ENCODE data around the gene ZBTB47.

ZBTB47 gene

GRCh38 chr3:42673082-42673481, 19.6 kb downstream of the ZBTB47 start:
- H3K36me3 Mint-ChIP-seq (ENCODE audit: low read depth) = no peaks in the 10 kb centered on the region
- H3K27ac Mint-ChIP-seq = no peak overlapping the region
- H3K4me1 Mint-ChIP-seq = peaks cover 5% of the 10 kb centered on the region
- peaks cover 15% of the 10 kb centered on the region for H3K9me3 Mint-ChIP-seq
- H3K4me3 Mint-ChIP-seq = no peak overlapping the region
- TF ChIP-seq CTCF (IDR thresholded peaks at IDR 0.05; ENCODE audit: unreplicated experiment in 3 of 3) = no peak
- peaks cover 4% of the 10 kb centered on the region for H3K27me3 Mint-ChIP-seq (ENCODE audit: low read depth)

GRCh38 chr3:42674146-42674545, 20.6 kb downstream of the ZBTB47 start:
- H3K27me3 Mint-ChIP-seq (ENCODE audit: low read depth) = no peaks in the 10 kb centered on the region
- H3K27ac Mint-ChIP-seq = no peak overlapping the region
- TF ChIP-seq CTCF (IDR thresholded peaks at IDR 0.05; ENCODE audit: unreplicated experiment in 3 of 3) = no peak
- H3K9me3 Mint-ChIP-seq = peaks cover 15% of the 10 kb centered on the region
- H3K4me1 Mint-ChIP-seq = no peaks in the 10 kb centered on the region
- no peaks in the 10 kb centered on the region for H3K36me3 Mint-ChIP-seq (ENCODE audit: low read depth)
- H3K4me3 Mint-ChIP-seq = no peak overlapping the region

- Mint-ChIP-seq H3K27me3 (ENCODE audit: low read depth) (peaks cover 6% of the 10 kb centered on the region), H3K27ac (no peak overlapping the region), H3K36me3 (ENCODE audit: low read depth) (no peaks in the 10 kb centered on the region), H3K4me3 (no peak overlapping the region), H3K9me3 (peaks cover 15% of the 10 kb centered on the region), H3K4me1 (no peaks in the 10 kb centered on the region)
- TF ChIP-seq CTCF (IDR thresholded peaks at IDR 0.05; ENCODE audit: unreplicated experiment in 3 of 3) = no peak
These were observed 22.4 kb downstream of the ZBTB47 start for GRCh38 chr3:42675909-42676308.

GRCh38 chr3:42678447-42678846, 24.9 kb downstream of the ZBTB47 start:
- H3K9me3 Mint-ChIP-seq = peaks cover 15% of the 10 kb centered on the region
- H3K4me1 Mint-ChIP-seq = peaks cover 12% of the 10 kb centered on the region
- H3K36me3 Mint-ChIP-seq (ENCODE audit: low read depth) = no peaks in the 10 kb centered on the region
- TF ChIP-seq CTCF (IDR thresholded peaks at IDR 0.05; ENCODE audit: unreplicated experiment in 3 of 3) = no peak
- peaks cover 6% of the 10 kb centered on the region for H3K27me3 Mint-ChIP-seq (ENCODE audit: low read depth)
- H3K27ac Mint-ChIP-seq = no peak overlapping the region
- no peak overlapping the region for H3K4me3 Mint-ChIP-seq

- Mint-ChIP-seq H3K27ac (no peak overlapping the region), H3K4me3 (no peak overlapping the region), H3K9me3 (peaks cover 15% of the 10 kb centered on the region)
These were observed 26.8 kb downstream of the ZBTB47 start for GRCh38 chr3:42680271-42680670.

More at GRCh38 chr3:42680271-42680670, 26.8 kb downstream of the ZBTB47 start:
- no peak for TF ChIP-seq CTCF (IDR thresholded peaks at IDR 0.05; ENCODE audit: unreplicated experiment in 3 of 3)
- H3K4me1 Mint-ChIP-seq = peaks cover 22% of the 10 kb centered on the region
- H3K27me3 Mint-ChIP-seq (ENCODE audit: low read depth) = peaks cover 6% of the 10 kb centered on the region
- H3K36me3 Mint-ChIP-seq (ENCODE audit: low read depth) = no peaks in the 10 kb centered on the region
